ENCODE data around the gene UST. TPM values are rescaled to one million over a fixed set of nuclear protein-coding genes. Genes with fewer than 3 reads are reported as not detected.
"Not testable (repeated sequence)": the region's sequence is repeated elsewhere in the genome, so short reads cannot be mapped to it uniquely, and the experiment has no call there.

UST gene
- total RNA-seq, 1 experiment from 2014 or later = 4.9 TPM

DNA sequence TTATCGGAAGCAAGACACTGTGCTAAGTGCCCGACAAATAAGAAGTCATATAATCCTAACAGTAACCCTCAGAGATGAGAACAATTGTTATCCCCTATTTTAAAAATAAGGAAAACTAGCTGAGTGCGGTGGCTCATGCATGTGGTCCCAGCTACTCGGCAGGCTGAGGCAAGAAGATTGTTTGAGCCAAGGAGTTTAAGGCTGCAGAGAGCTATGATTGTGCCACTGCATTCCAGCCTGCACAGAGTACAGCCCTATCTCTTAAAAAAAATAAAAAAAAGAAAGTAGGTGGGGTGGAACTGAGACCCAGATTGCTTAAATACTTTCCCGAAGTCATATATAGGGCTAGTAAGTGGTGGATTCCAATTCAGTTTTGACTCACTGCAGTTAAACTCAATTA lies 84.7 kb downstream of the UST start:
- DNase-seq (ENCODE audit: low read depth) = no peak

DNA sequence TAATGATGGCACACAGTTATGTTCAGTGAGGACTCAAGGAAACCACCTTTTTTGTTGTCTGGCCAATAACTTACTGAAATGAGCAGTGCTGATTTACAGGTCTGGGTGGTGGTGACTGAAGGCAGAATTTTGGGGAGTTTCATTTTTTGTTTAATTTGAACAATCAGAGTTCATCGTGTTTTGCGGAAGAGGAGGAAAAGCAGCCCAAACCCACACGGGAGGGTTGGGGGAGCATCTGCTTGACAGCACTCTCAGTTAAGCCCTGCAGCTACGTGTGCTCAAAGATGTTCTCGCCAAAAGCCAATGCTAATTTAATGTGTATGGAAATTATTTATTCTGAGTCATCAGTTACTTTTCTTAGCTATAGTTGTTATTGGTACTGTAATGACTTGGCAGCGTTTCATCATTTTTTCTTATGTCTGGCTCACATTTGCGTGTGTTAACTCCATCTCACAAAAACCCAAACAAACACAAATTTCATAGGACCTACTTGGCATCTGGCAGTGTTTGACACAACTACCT lies 89.2 kb downstream of the UST start:
- DNase-seq (ENCODE audit: low read depth) = no peak

GRCh38 chr6:148836751-148837150 lies 89.9 kb downstream of the UST start:
- no peak for DNase-seq (ENCODE audit: low read depth)

GRCh38 chr6:148837941-148838340 lies 91.1 kb downstream of the UST start:
- DNase-seq (ENCODE audit: low read depth) = no peak

- DNase-seq (ENCODE audit: low read depth) = no peak
Measured at GRCh38 chr6:148839044-148839443, 92.2 kb downstream of the UST start.

DNA sequence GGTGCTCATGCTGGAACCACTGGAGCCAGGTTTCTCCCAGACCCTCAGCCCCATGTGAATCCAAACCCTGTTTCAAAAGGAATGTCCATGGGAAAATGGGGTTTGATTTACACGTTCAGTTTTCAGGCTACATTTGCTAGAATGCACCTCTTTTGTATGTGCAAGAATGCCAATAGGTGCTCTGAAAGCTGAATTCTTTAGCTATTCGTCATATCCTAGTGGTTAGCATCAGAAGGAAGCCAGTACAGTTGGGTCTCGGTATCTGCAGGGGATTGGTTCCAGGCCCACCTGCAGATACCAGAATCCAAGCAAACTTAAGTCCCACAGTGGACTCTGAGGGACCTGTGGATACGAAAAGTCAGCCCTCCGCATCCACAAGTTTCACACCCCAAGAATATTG lies 93.4 kb downstream of the UST start:
- DNase-seq (ENCODE audit: low read depth) = no peak

DNA sequence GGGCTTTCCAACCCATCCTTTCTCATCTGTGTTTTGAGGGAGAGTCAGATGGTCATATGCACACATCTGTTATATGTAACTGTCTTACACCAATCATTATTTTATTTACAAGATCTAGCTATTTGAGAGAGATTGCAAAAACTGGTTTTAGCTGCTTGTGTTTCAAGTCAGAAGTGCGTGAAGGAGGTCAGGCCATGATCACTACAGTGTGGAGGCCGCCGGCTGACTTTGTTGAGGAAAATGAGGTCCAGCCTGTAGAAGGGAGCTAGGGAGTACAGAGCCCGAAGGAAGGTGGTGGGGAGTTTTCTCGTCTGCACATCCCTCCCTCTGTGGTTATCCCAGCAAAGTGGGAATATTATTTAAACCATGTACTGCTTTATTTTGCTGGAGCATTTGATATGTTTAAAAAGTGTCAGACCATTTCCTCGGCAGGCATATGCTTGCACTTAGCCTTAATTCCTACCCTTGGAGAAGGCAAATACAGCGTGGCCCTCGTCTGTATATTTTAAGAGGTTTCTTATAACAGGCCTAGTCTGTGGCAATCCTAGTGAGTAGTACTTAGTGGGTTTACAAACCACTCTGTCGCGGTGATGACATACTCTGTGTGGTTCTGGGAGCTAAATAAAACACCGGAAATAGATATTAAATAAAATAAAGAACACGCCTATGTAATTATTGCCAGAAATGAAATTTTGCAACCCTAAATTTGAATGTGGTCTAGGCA lies 95.6 kb downstream of the UST start:
- DNase-seq (ENCODE audit: low read depth) = no peak

GRCh38 chr6:148845464-148845863 lies 98.6 kb downstream of the UST start:
- DNase-seq (ENCODE audit: low read depth) = no peak

GRCh38 chr6:148846778-148847761 lies 100.2 kb downstream of the UST start:
- no peak for DNase-seq (ENCODE audit: low read depth)

GRCh38 chr6:148848915-148849314 lies 102.1 kb downstream of the UST start:
- DNase-seq (ENCODE audit: low read depth) = no peak

DNA sequence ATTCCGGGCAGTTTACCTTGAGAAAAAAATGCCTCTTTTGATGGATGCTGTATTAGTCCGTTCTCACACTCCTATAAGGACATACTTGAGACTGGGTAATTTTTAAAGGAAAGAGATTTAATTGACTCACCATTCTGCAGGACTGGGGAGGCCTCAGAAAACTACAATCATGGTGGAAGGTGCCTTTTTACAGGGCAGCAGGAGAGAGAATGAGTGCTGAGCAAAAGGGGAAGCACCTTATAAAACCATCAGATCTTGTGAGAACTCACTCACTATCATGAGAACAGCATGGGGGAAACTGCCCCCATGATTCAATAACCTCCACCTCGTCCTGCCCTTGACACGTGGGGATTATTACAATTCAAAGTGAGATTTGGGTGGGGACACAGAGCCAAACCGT lies 102.6 kb downstream of the UST start:
- not testable (repeated sequence) for DNase-seq (ENCODE audit: low read depth)

DNA sequence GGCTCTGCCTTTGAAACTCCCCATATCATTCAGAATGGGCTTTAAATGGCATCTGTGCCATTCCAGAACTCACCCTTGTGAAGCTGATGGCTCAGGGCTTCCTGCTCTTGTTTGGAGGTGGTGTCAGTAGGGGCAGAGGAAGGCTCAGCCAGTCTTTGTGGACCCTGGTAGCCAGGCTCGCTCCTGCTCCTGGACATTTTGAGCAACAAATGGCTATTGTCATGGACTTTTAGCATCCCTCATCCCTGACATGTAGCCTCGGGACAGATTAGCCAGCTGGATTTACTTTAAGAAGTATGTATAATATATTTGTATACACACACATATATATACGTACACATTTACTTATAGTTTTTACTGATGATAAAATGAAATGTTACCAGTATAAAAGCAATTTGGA lies 104.1 kb downstream of the UST start:
- DNase-seq (ENCODE audit: low read depth) = no peak

- DNase-seq (ENCODE audit: low read depth) = no peak
Measured at GRCh38 chr6:148851683-148852556, 105.1 kb downstream of the UST start.

- no peak for DNase-seq (ENCODE audit: low read depth)
Measured at GRCh38 chr6:148852688-148853087, 105.9 kb downstream of the UST start.

- DNase-seq (ENCODE audit: low read depth) = not testable (repeated sequence)
Measured at GRCh38 chr6:148853113-148853512, 106.3 kb downstream of the UST start.

GRCh38 chr6:148854096-148854495 lies 107.3 kb downstream of the UST start:
- no peak for DNase-seq (ENCODE audit: low read depth)

- DNase-seq (ENCODE audit: low read depth) = no peak
Measured at GRCh38 chr6:148854992-148855391, 108.2 kb downstream of the UST start.

- DNase-seq (ENCODE audit: low read depth) = no peak
Measured at GRCh38 chr6:148855744-148856143, 108.9 kb downstream of the UST start.

GRCh38 chr6:148857798-148858390 lies 111.1 kb downstream of the UST start:
- DNase-seq (ENCODE audit: low read depth) = peak; percentile 66

DNA sequence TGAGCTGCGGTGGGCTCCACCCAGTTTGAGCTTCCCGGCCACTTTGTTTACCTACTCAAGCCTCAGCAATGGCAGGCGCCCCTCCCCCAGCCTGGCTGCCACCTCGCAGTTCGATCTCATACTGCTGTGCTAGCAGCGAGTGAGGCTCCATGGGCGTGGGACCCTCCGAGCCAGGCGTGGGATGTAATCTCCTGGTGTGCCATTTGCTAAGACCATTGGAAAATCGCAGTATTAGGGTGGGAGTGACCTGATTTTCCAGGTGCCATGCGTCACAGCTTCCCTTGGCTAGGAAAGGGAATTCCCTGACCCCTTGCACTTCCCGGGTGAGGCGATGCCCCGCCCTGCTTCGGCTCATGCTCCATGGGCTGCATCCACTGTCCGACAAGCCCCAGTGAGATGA lies 117.3 kb downstream of the UST start:
- DNase-seq (ENCODE audit: low read depth) = not testable (repeated sequence)

DNA sequence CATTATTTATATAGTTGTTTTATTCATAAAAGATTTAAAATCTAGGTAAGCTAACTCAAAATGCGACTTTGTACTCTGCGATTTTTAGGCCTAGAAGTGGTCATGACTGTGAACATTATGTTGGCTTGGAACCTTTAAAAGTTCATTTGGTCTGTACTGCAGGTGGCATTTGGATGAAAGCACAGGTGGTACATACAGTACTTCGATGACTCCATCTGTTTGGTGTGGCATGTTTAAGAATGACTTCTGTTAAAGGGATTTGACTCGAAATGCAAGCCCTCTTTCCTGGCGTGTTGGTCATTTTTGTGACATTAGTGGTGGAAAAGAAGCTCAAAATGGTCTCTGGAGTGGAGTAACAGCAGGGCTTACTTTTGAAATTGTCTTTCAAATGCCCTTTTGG lies 118.1 kb downstream of the UST start:
- no peak for DNase-seq (ENCODE audit: low read depth)

Measured in LHCN-M2 (cell line).